WTC11 (cell line): ENCODE data around the gene RUBCN. TPM values are rescaled to one million over a fixed set of nuclear protein-coding genes. Genes with fewer than 3 reads are reported as not detected.

Experiments used
- ATAC-seq: fragments of 200-7000 bp; cut with Tn5 transposase; 2 replicates; pipeline ENCODE4 v1.10.0; 2021; ENCODE audit warnings: mild to moderate bottlenecking, moderate library complexity
- CTCF ChIA-PET: fragments of 300-600 bp; sonication (Branson Sonifier 250); formaldehyde crosslinking; loops from one replicate; lab custom pipeline; 2021; ENCODE audit warnings: antibody characterized with exemption; lab: Charles Lee
- POLR2A ChIA-PET: fragments of 350-600 bp; sonication (Branson Sonifier 250); formaldehyde crosslinking; loops from one replicate; lab custom pipeline; 2021; ENCODE audit warnings: antibody characterized with exemption; lab: Charles Lee
- DNase-seq: peaks from one replicate; pipeline ENCODE4 v3.0.0; 2021; ENCODE audit warnings: low spot score
- H3K27ac Mint-ChIP-seq: 2 replicates; pipeline ENCODE4 v1.8.0; 2021; ENCODE audit warnings: mixed read lengths
- H3K27me3 Mint-ChIP-seq: 2 replicates; pipeline ENCODE4 v1.8.0; 2021; ENCODE audit warnings: low read depth, mild to moderate bottlenecking, moderate library complexity, mixed read lengths
- H3K36me3 Mint-ChIP-seq: 2 replicates; pipeline ENCODE4 v1.8.0; 2021; ENCODE audit warnings: mixed read lengths
- H3K4me1 Mint-ChIP-seq: 2 replicates; pipeline ENCODE4 v1.8.0; 2022; ENCODE audit warnings: mixed read lengths
- H3K4me3 Mint-ChIP-seq: 2 replicates; pipeline ENCODE4 v1.8.0; 2021; ENCODE audit warnings: mild to moderate bottlenecking, moderate library complexity, mixed read lengths
- H3K9me3 Mint-ChIP-seq: 2 replicates; pipeline ENCODE4 v1.8.0; 2021; ENCODE audit warnings: mixed read lengths
- ATF6 ChIP-seq: sonication (generic); formaldehyde crosslinking; IDR thresholded peaks from 2 replicates; pipeline ENCODE4 v1.8.1; 2023; ENCODE audit warnings: mild to moderate bottlenecking, missing genetic modification reagents
- CBFB ChIP-seq: sonication (generic); formaldehyde crosslinking; IDR thresholded peaks from 2 replicates; pipeline ENCODE4 v1.8.1; 2022; ENCODE audit warnings: mild to moderate bottlenecking, low read depth, missing genetic modification reagents
- ELF4 ChIP-seq: sonication (generic); formaldehyde crosslinking; IDR thresholded peaks from 2 replicates; pipeline ENCODE4 v1.8.1; 2022; ENCODE audit warnings: low read depth, mild to moderate bottlenecking, moderate library complexity, missing genetic modification reagents
- ERG ChIP-seq: fragments of 250-450 bp; sonication (Bioruptor Pico); IDR thresholded peaks from 2 replicates; pipeline ENCODE4 v1.8.0; 2021; ENCODE audit warnings: mild to moderate bottlenecking
- FOXK1 ChIP-seq: sonication (generic); formaldehyde crosslinking; IDR thresholded peaks from 2 replicates; pipeline ENCODE4 v1.8.0; 2022; ENCODE audit warnings: mild to moderate bottlenecking, moderate library complexity, missing genetic modification reagents
- MAX ChIP-seq: sonication (generic); formaldehyde crosslinking; IDR thresholded peaks from 2 replicates; pipeline ENCODE4 v1.8.0; 2022; ENCODE audit warnings: mild to moderate bottlenecking, missing genetic modification reagents
- MLX ChIP-seq: sonication (generic); formaldehyde crosslinking; IDR thresholded peaks from 2 replicates; pipeline ENCODE4 v1.8.1; 2023; ENCODE audit warnings: mild to moderate bottlenecking, missing genetic modification reagents, moderate library complexity
- RORB ChIP-seq: fragments of 250-450 bp; sonication (Bioruptor Pico); IDR thresholded peaks from 2 replicates; pipeline ENCODE4 v1.9.0; 2021; ENCODE audit warnings: mild to moderate bottlenecking
- ZNF317 ChIP-seq: sonication (generic); formaldehyde crosslinking; IDR thresholded peaks from 2 replicates; pipeline ENCODE4 v1.8.1; 2023; ENCODE audit warnings: low read depth, mild to moderate bottlenecking, moderate library complexity, missing genetic modification reagents, borderline replicate concordance
- total RNA-seq: library from RNA; stranded (reverse); gene quantifications from 3 replicates; pipeline ENCODE4 v1.2.3, GENCODE V29; 2021
- TF ChIP-seq, protein P1 (sequence below): sonication (generic); formaldehyde crosslinking; IDR thresholded peaks from 2 replicates; pipeline ENCODE4 v1.8.0; 2023; ENCODE audit warnings: missing genetic modification reagents, mild to moderate bottlenecking, borderline replicate concordance
- TF ChIP-seq, protein P2 (sequence below): sonication (generic); formaldehyde crosslinking; IDR thresholded peaks from 2 replicates; pipeline ENCODE4 v1.8.1; 2022; ENCODE audit warnings: mild to moderate bottlenecking, missing genetic modification reagents, moderate library complexity, borderline replicate concordance

RUBCN gene
- total RNA-seq, 1 experiment from 2014 or later, result 22.9 TPM

GRCh38 chr3:197680955-197681521 is 55.7 kb downstream of the RUBCN start (continued):
- TF ChIP-seq ATF6 (CRISPR knock-in tag), result no peak

DNA sequence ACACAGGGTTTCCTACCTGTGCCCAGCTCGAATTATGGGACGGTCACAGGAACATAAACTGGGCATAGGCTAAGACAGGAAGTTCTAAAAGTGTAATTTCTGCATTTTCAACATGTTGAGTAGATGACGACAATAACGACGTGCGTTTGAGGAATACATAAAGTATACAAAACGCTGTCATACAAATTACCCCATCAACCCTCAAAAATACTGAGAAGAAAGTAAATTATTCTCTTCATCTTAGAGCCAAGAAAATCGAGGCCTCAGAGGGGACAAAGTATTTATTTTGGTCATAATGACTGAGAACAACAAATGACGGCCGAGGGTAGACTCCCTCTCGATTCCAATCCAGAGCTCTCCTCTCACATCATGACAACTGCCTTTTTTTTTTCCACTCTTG is 60.8 kb downstream of the RUBCN start:
- H3K27ac Mint-ChIP-seq, result no peak overlapping the region
- DNase-seq (no peak), ATAC-seq (no peak)
- no peak overlapping the region for H3K4me3 Mint-ChIP-seq
- peaks cover 18% of the 10 kb centered on the region for H3K9me3 Mint-ChIP-seq
- no peaks in the 10 kb centered on the region for H3K4me1 Mint-ChIP-seq
- TF ChIP-seq MLX (CRISPR knock-in tag), result no peak
- TF ChIP-seq CBFB (CRISPR knock-in tag), result no peak
- TF ChIP-seq ZNF317 (CRISPR knock-in tag), result no peak
- no peak for TF ChIP-seq MAX (CRISPR knock-in tag)
- no peak for TF ChIP-seq RORB
- no peak for TF ChIP-seq ERG
- TF ChIP-seq ATF6 (CRISPR knock-in tag), result no peak
- TF ChIP-seq FOXK1 (CRISPR knock-in tag), result no peak
- H3K27me3 Mint-ChIP-seq, result no peaks in the 10 kb centered on the region
- H3K36me3 Mint-ChIP-seq, result peaks cover 37% of the 10 kb centered on the region
- ChIA-PET CTCF (no interaction called here), POLR2A (no interaction called here)

- no peaks in the 10 kb centered on the region for H3K27me3 Mint-ChIP-seq
- CTCF ChIA-PET, result no interaction called here
- H3K4me3 Mint-ChIP-seq, result no peak overlapping the region
- POLR2A ChIA-PET, result no interaction called here
- no peaks in the 10 kb centered on the region for H3K4me1 Mint-ChIP-seq
- peaks cover 16% of the 10 kb centered on the region for H3K9me3 Mint-ChIP-seq
- H3K36me3 Mint-ChIP-seq, result peaks cover 34% of the 10 kb centered on the region
- ATAC-seq (no peak), DNase-seq (no peak)
- H3K27ac Mint-ChIP-seq, result no peak overlapping the region
- TF ChIP-seq, protein P1, sequence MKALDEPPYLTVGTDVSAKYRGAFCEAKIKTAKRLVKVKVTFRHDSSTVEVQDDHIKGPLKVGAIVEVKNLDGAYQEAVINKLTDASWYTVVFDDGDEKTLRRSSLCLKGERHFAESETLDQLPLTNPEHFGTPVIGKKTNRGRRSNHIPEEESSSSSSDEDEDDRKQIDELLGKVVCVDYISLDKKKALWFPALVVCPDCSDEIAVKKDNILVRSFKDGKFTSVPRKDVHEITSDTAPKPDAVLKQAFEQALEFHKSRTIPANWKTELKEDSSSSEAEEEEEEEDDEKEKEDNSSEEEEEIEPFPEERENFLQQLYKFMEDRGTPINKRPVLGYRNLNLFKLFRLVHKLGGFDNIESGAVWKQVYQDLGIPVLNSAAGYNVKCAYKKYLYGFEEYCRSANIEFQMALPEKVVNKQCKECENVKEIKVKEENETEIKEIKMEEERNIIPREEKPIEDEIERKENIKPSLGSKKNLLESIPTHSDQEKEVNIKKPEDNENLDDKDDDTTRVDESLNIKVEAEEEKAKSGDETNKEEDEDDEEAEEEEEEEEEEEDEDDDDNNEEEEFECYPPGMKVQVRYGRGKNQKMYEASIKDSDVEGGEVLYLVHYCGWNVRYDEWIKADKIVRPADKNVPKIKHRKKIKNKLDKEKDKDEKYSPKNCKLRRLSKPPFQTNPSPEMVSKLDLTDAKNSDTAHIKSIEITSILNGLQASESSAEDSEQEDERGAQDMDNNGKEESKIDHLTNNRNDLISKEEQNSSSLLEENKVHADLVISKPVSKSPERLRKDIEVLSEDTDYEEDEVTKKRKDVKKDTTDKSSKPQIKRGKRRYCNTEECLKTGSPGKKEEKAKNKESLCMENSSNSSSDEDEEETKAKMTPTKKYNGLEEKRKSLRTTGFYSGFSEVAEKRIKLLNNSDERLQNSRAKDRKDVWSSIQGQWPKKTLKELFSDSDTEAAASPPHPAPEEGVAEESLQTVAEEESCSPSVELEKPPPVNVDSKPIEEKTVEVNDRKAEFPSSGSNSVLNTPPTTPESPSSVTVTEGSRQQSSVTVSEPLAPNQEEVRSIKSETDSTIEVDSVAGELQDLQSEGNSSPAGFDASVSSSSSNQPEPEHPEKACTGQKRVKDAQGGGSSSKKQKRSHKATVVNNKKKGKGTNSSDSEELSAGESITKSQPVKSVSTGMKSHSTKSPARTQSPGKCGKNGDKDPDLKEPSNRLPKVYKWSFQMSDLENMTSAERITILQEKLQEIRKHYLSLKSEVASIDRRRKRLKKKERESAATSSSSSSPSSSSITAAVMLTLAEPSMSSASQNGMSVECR (CRISPR knock-in tag), result no peak
- TF ChIP-seq, protein P2, sequence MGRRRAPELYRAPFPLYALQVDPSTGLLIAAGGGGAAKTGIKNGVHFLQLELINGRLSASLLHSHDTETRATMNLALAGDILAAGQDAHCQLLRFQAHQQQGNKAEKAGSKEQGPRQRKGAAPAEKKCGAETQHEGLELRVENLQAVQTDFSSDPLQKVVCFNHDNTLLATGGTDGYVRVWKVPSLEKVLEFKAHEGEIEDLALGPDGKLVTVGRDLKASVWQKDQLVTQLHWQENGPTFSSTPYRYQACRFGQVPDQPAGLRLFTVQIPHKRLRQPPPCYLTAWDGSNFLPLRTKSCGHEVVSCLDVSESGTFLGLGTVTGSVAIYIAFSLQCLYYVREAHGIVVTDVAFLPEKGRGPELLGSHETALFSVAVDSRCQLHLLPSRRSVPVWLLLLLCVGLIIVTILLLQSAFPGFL (CRISPR knock-in tag), result no peak
- no peak for TF ChIP-seq ELF4 (CRISPR knock-in tag)
Observed at GRCh38 chr3:197675563-197675860, 61.2 kb downstream of the RUBCN start.
